Medulla oblongata (tissue), 1 donor: ENCODE measurements around the gene KLK1.
"Not testable (repeated sequence)": the region's sequence is repeated elsewhere in the genome, so short reads cannot be mapped to it uniquely, and the experiment has no call there.

Experiments used
- DNase-seq: peaks from one replicate; pipeline ENCODE4 v3.0.0-alpha.2; 2015; ENCODE audit errors: extremely low spot score

The KLK1 gene

DNA sequence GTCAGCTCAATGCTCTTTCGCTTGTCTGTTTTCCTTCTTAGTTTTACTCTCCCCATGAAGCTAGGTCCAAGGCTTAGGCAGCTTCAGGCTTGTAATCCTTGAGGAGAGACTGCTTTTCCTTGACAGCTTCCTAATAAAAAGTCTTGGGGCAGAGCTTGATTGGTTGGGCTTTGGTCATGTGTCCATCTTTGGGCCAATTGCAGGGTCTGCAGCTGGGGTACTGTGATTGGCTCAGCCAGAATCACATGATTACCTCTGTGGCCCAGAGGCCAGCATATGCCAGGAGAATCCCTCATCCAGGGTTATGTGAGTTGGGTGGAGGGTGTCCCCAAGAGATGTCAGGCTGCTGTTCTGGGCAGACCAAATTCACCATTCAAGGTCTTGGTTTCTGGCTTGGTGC lies 8.1 kb downstream of the KLK1 start:
- DNase-seq: no peak

DNA sequence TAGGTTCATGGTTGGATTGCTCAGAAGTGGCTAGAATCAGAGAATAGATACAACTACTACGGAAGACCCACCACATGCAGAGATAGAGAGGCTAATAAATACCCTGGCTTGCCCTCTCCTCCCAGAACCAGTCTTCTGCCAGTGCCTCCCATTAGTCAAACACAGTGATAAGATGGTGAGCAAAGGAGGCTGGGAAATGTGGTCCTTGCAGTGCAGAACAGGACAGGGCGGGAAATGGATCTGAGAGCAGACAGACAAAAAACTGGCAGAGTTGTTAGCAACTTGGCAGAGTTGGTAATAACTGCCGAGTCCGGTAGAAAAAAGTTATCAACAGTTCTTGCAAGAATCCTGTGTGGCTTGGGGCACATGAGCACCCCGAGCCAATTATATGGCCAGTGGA lies 8.7 kb downstream of the KLK1 start:
- DNase-seq: no peak

DNA sequence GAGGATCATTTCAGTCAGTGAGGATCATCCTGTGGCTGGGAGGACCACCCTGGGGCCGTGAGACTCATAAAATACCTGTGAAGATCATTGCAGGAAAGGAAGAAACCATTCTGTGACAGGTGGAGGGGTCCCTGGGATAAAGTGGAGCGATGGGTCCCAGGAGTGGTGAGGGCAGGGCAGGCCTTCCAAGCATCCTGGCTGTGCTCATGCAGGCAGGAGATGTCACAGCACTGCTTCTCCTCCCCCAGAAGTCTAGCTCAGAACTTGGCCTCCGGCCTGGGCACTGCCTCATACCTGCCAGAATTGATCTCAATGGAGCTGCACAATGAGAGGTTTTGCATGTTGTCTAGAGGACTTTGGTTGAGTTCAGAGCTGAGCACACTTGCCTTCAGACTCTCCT lies 11.1 kb downstream of the KLK1 start:
- no peak for DNase-seq

DNA sequence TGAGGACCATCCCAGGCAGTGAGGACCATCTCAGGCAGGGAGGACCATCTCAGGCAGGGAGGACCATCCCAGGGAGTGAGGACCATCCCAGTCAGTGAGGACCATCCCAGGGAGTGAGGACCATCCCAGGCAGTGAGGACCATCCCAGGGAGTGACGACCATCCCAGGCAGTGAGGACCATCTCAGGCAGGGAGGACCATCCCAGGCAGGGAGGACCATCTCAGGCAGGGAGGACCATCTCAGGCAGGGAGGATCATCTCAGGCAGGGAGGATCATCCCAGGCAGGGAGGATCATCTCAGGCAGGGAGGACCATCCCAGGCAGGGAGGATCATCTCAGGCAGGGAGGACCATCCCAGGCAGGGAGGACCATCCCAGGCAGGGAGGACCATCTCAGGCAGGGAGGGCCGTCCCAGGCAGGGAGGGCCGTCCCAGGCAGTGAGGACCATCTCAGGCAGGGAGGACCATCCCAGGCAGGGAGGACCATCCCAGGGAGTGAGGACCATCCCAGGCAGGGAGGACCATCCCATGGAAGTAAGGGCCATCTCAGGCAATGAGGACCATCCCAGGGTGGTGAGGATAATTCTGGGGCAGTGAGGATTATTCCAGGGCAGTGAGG lies 11.9 kb downstream of the KLK1 start:
- not testable (repeated sequence) for DNase-seq

DNA sequence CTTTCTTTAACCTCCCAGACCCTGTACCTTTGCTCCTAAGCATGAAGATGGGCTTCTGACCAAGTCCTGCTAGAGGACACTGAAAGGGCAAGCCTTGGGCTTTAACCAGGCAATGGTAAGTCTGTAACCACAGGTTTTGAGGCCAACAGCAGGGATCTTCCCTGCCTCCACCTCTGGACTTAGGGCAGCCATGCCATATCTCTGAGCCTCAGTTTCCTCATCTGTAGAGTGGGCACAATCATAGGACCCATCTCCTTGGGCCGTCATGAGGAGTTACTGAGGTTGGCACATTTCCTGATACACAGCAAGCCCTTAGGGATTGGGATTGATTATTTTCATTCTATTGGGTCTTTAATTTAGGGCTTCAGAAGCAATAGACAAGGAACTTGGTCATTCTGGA lies 14.7 kb downstream of the KLK1 start:
- DNase-seq: no peak

DNA sequence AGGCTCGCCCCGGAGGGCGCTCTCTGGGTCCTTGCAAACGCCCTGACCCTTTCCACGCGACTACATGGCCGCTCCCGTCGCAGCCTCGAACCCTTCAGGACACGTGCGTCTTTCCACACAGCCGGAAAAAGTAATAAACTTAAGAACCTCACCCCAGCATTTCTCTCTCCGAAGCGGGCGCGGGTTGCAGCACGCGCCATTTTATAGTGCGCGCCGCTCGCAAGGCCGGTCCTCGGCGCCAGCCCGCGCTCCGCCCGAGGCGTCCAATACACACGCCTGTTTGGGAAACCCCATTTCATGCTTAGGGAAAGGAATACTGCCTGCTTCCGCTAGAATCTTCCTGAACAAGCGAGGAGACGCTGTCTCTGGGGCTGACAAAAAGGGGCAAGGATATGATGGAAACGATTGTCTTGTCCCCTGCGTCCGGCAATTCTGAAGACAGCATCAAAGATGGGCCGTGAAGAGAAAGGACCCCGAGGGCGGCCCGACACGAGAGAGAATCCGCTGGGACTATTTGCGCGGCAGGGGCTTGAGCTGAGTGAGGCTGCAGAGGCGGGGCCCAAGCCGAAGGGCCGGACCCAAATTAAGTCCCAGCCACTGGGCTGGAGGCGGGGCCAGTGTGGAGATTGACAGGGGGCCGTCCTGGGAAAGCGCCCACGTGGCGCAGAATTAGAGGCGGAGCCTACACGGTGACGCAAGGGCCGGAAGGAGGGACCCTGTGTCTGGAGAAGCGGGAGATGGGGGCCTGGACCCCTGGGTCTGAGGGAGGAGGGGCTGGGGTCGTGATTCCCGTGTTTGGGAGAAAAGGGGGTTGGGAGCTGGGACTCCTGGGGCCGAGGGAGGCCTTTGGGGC lies 18.9 kb downstream of the KLK1 start:
- DNase-seq: peak; percentile 99

DNA sequence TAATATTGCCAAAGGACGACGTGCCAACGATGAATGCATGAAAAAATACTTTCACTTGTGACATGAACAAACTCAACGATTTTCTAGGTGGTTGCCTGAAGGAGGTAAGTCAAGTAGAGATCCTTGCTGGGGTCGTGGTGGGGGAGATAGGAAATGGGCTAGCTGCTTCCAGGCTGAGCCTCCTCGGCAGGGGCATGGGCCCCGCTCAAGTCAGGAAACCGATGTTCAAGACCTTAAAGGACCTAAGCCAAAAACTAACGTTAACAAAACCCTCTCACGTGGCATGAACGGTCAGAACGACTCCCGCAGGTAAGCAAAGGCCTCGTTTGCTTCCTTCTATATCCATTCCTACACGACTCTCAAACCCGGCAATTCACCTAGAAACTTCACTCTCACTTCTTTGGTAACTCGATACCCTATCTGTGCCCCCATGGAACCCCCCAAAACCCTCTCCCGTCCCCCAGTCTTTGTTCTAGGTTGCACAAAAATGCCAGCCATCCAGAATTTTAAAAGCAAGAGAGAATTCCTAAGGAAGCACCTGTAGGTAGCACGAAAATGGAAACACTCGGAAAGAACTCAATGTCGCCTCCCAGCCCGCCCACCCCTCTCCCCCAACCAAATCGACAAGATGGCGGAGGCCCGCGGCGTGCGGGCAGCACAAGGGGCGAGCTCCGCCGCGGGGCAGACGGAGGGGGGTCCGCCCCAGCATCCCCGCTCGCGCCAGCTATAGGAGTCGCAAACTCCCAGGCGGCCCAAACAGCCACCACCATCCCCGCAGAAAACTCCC lies 19.8 kb downstream of the KLK1 start:
- DNase-seq: no peak

DNA sequence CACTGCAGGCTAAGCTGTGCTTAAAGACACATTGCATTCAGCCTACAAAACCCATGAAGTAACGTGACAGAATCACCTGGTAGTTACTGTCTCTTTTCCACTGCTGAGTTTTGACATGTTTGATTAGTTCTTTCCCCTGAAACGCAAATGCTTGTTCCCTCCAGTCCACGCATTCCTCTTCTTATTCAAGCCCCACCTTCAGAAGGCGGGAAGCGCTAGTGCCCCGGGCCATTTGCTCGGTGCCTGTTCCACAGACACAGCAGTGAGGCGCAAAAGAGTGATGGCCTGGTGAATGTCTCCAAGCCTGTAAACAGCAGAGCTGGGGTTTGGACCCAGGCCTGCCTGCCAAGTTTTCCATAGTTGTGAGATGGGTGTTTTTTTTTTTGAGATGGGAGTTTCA lies 22.5 kb downstream of the KLK1 start:
- DNase-seq: no peak

DNA sequence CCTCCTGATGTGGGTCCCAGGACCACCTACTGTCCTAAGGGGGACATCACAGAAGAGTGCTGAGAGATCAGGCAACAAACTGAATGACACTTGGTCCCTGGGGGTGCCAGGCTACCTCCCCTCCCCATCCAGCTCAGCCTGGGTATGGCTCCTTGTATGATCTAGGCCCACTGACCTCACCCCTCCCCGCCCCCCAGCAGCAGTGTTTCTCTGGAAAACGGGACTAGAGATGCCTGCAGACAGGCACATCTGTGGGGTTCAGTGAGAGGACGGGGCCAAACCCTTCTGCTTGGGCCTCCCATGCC lies 24.1 kb downstream of the KLK1 start:
- no peak for DNase-seq

DNA sequence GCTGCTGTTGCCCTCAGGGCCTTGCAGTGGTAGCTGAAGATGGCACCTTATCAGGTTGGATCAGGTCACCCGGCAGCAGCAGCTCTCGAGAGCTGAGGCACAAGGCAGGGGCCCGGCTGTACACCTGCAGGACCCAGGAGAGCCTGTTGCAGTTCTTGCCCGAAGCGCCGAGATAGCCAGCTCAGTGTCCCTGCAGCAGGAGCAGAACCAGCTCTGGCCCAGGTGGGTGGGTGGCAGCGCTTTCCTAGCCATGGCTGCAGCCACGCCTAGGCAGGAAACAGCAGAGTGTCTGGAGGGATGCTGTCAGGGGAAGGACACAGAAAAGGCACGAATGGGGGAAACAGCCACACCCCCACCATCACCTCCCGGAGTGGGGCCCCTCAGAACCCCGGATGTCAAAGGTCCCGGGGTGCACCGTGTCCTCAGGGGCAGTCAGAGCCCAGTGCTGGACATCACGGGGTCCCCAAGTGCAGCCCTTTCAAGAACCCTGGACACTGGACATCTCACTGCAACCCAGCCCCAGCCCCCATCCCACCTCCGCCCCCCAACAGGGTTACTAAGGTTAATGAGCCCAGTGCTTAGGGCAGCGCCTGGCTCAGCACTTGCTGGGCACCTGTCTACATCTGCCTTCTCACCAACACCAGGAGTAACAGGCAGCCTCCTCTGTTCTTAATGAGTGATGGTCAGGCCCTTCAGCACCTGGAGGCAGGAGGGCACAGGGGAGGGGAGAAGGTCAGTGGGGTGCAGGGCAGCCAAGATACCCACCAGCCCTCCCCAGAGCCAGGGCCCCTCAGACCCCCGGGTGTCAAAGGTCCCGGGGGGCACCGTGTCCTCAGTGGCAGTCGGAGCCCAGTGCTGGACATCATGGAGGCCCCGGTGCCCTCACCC lies 24.7 kb downstream of the KLK1 start:
- no peak for DNase-seq

DNA sequence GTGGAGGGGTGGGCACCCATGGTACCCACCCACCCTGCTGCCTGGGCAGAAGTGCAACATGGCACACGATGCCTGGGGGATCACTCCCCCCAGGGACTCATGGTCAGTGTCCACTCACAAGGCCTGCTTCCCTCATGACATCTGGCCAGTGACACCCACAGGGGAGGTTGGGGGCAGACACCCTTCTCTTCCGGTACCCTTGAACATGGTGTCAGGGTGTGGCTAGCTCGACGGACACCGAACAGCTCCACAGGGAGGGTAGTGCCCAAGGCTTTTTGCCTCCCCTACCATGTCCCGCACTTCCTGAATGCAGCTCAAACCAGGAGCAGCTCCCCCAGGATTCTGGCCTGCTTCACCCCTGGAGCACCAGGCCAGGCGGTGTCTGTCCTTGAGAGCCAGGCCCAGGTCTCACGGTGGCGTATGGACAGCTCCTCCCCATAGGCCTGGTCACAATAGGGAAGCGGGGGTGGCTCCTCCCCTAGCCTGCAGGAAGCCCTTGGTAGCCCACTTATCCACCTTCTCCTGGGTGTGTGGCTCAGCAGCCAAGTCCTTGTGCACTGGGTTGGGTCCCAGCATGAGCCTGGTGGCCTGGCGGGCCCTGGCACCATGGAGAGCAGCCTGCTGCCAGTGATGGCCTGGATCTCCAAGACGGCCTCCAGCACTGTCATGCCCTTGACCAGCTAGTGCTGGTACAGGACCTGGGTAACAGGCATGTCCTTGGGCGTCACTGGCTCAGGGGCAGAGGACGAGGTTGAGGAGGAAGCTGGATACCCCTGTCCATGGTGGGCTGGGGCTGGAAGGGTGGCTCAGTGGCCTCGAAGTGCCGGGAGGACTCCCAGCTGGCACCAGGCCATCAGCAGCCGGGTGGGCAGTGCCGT lies 25.6 kb downstream of the KLK1 start:
- DNase-seq: no peak

DNA sequence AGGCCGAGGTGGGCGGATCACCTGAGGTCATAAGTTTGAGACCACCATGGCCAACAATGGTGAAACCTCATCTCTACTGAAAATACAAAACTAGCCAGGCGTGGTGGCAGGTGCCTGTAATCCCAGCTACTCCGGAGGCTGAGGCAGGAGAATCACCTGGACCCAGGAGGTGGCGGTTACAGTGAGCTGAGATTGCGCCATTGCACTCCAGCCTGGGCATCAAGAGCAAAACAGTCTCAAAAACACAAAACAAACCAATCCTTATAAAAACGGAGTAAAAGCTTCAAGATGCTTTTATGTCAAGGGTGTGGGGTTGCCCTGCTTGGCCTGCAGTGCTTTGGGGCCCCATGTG lies 26.2 kb downstream of the KLK1 start:
- DNase-seq: no peak

DNA sequence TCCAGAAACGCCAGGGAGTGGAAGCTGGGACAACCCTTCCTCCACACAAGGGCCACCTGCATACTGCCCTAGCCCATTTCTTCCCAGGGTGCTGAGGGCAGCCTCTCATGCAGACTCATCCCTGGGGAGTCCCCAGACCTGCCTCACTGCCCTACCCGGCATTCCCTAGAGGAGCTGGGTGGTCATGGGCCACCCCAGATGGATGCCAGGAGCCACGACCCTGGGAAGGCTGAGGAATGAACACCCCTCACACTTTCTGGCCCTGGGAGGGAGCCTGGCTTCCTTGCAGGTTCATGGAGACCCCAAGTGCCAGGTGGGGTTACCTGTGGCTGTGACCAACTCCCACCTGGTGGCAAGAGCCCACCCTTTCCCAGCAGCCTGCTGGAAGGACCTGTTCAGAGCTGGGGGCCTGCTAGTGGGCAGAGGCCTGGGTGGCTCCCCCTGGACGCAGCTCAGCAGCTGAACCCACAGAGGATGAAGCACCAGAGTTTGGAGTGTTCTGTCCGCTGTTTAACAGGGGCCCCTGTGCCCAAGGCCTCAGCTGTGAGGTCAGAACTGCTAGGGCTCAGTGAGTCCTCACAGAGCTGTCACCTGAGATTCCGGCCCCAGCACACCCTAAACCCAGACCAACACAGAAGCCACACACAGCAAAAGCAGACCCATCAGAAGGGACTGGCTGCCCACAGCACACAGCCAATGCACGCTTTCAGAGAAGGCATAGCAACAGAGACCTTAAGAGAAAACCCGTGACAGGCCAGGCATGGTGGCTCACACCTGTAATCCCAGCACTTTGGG lies 26.8 kb downstream of the KLK1 start:
- no peak for DNase-seq

DNA sequence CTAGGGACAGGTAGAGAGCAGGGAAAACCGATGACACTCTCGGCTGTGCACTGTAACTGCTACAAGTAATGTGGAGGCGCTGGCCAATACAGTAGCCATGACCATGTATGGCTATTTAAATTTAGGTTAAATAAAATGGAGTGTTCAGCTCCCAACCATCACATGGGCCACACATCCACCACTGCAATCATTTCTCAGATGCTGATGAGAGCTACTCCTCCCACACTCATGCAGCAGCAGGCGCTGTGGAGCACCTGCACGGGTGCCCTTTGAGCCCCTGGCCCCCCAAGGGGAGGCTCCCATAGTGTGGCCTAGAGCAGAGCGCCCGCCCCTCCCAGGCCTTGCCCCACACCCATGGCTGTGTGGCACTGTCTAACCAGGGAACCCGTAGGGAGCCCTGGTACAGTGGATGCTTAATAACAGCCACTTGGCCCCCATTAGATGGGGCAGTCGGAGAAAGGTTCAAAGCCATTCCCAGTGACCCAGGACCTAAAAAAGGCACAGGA lies 27.4 kb downstream of the KLK1 start:
- no peak for DNase-seq

DNA sequence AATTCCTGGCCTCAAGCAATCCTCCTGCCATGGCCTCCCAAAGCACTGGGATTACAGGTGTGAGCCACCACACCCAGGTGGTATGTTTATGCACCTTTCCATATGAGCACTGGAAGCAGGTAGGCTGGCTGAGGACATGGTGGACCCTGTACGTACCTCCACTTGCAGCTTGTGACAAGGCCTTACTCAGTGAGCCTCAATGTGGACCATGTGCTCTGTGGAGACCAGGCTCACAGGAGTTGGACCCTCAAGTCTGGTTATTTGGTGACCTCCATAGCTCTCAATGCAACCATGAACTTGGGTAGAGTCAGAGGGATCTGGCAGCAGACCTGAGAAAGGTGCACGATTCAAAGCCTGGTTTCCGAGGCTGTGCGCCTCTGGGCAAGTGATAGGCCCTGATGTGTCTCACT lies 27.9 kb downstream of the KLK1 start:
- DNase-seq: no peak

DNA sequence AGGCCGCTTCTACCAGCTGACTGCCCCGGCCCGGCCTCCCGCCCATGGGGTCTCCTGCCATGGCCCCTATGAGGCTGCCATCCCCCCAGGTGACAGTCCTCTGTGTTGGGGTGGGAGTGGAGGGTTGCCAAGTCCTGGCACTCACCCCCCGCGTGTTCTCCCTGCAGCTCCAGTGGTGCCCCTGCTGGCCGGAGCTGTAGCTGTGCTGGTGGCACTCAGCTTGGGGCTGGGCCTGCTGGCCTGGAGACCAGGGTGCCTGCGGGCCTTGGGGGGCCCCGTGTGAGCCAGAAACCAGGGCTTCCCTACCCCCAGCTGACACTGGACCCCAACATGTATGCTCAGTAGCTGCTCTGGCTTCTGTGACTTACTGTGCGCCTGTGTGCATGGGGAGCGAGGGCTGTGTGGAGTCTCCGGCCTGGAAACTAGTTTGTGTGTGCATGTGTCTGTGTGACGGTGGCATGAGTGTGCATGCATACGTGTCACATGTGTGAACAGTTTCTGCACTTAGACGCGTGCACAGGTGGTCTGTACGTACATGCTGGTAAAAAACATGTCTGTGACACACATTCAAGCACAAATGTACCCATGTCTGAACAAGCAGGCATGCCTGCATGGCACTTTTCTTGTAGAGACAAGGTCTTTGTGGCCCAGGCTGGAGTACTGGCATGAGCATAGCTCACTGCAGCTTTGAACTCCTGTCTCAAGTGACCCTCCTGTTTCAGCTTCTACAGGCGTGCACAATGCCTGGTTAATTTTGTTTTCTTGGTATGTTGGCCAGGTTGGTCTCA lies 28.5 kb downstream of the KLK1 start:
- no peak for DNase-seq

DNA sequence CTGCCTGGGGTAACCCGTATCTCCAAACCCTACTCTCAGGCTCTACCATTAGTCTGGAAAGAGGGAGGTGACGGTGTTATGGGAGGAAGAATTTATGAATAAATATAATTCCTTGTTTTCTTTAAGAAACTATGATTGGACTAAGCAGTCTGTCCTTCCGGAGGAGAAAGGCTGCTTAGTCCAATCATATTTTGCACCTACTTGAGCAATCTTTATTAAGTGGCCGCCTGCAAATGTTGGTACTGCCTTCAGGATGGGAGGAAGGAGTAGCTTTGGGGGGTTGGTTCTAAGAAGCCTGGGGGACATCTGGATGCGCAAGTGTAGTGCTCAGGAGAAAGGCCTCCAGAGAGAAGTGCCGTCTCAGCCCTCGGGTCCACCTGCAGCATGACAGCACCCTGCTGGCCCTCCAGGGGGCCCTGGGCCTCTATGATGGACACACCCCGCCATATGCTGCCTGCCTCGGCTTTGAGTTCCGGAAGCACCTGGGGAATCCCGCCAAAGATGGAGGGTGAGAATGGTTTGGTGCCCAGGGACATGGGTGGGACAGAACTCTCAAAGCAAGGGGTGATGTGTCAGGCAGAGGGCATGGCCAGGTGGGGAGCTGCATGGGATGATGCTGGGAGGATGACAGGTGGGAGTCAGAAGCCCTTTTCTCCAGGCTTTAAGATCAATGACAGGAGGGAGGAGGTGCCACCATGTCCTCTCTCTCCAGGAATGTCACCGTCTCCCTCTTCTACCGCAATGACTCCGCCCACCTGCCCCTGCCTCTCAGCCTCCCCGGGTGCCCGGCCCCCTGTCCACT lies 29.3 kb downstream of the KLK1 start:
- no peak for DNase-seq

DNA sequence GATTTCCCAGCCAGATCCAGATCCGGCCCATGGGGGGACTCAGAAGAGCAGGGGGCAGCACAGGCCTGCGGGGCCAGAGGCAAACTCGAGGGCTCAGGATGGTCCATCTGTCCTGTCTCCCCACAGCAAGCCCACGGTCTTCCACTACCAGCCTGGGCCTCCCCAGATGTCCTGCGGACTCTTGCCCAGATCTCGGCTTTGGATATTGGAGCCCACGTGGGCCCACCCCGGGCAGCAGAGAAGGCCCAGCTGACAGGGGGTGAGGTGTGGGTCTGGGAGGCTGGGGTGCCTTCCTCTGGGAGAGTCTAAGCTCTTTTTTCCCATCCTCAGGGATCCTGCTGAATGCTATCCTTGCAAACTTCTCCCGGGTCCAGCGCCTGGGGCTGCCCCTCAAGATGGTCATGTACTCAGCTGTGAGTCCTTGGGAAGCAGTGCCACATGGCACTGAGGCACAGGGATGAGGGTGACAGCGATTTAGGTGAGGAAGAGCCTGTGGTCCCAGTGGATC lies 30.0 kb downstream of the KLK1 start:
- DNase-seq: no peak
